ENCODE results near the gene LSM14A. TPM values are rescaled to one million over a fixed set of nuclear protein-coding genes. Genes with fewer than 3 reads are reported as not detected.

Gene LSM14A
- total and polyA plus RNA-seq, 9 of the 15 experiments (the other 6 are each of a cell fraction or from before 2014, with no cell fraction given): 19.5 to 150 (median 95.1) TPM

- intact Hi-C loops (cut with micrococcal nuclease): no loop called here
- H3K4me1 ChIP-seq (replicated peaks in 1 of 2; ENCODE audit: control insufficient read depth in 2 of 2, insufficient read depth in 2 of 2, low read length in 2 of 2): peaks cover 0 to 13% of the 10 kb centered on the region in 2 experiments; a peak in 3 of 5 replicates
- ATAC-seq: no peak
- 86% methylated on average over 2 of the region's 2 CpGs for WGBS (ENCODE audit: insufficient coverage, low coverage, missing lambda C conversion rate)
- no peaks in the 10 kb centered on the region for H3K9me3 ChIP-seq (replicated peaks; ENCODE audit: control insufficient read depth, insufficient read depth, low read depth, low read length)
- no peak for TF ChIP-seq CHAMP1 (IDR thresholded peaks at IDR 0.05)
- peak; percentile 37 for TF ChIP-seq RBM25 (IDR thresholded peaks at IDR 0.05; ENCODE audit: low read depth, low read length, severe bottlenecking)
- peak; percentile 76 for TF ChIP-seq ZNF146 (CRISPR knock-in tag; IDR thresholded peaks at IDR 0.05; ENCODE audit: unreplicated experiment)
- no peaks in the 10 kb centered on the region for H3K9me1 ChIP-seq (ENCODE audit: control insufficient read depth, insufficient read depth, low read length)
- no peak overlapping the region for H3K9ac ChIP-seq (ENCODE audit: insufficient read depth in 1 of 2, low read depth in 2 of 2, low read length in 2 of 2)
- no peak for DNase-seq (ENCODE audit: extremely low read depth in 1 of 4, low spot score in 3 of 4)
- H2AFZ ChIP-seq (ENCODE audit: low read depth, low read length): no peak overlapping the region
- H3K4me3 ChIP-seq: no peak overlapping the region
- H4K20me1 ChIP-seq (replicated peaks; ENCODE audit: control insufficient read depth, insufficient read depth, low read length): no peaks in the 10 kb centered on the region; the same call in 1 of the 2 replicates
- no peaks in the 10 kb centered on the region for H3K36me3 ChIP-seq (ENCODE audit: control insufficient read depth, insufficient read depth, low read length)
- BruUV-seq (replicated peaks): no TSS peak
- H3K27ac ChIP-seq (ENCODE audit: extremely low read depth, low read depth, low read length): no peak overlapping the region
- ChIA-PET POLR2A (interaction anchor here (0.5 to 1.1 kb wide), 2 partner anchors 10 to 96 kb away, joined by 3 read pairs; no protein-coding TSS in a partner anchor), CTCF (ENCODE audit: low intra/inter-chr PET ratio) (no interaction called here)
- no peak for FAIRE-seq
- no peaks in the 10 kb centered on the region for H3K27me3 ChIP-seq (ENCODE audit: control insufficient read depth in 2 of 2, insufficient read depth in 2 of 2, low read length in 2 of 2)
- H3K4me2 ChIP-seq (ENCODE audit: insufficient read depth, low read length): no peak overlapping the region
- in situ Hi-C loops (cut with MboI): no loop called here
- no peaks in the 10 kb centered on the region for H3K79me2 ChIP-seq (ENCODE audit: control insufficient read depth, insufficient read depth, low read length)
Measured at GRCh38 chr19:34235425-34235940, 63.2 kb downstream of the LSM14A start.

All from K562 (cell line).